ENCODE results near the gene NCOA3.

The NCOA3 gene

GRCh38 chr20:47479506-47479905 lies 22.2 kb upstream of the NCOA3 start:
- TF ChIP-seq ZBTB7A (IDR thresholded peaks at IDR 0.05; ENCODE audit: low read depth) (no peak), TEAD4 (IDR thresholded peaks at IDR 0.05) (no peak), CEBPB (IDR thresholded peaks at IDR 0.05) (no peak), EP300 (IDR thresholded peaks at IDR 0.05; ENCODE audit: borderline replicate concordance) (no peak), TAF1 (IDR thresholded peaks at IDR 0.05; ENCODE audit: low read depth) (no peak), EGR1 (IDR thresholded peaks at IDR 0.05) (no peak), CREB1 (IDR thresholded peaks at IDR 0.05; ENCODE audit: low read depth) (no peak)
- TF ChIP-seq, protein P1, sequence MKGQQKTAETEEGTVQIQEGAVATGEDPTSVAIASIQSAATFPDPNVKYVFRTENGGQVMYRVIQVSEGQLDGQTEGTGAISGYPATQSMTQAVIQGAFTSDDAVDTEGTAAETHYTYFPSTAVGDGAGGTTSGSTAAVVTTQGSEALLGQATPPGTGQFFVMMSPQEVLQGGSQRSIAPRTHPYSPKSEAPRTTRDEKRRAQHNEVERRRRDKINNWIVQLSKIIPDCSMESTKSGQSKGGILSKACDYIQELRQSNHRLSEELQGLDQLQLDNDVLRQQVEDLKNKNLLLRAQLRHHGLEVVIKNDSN (IDR thresholded peaks at IDR 0.05): no peak
- TF ChIP-seq, protein P2, sequence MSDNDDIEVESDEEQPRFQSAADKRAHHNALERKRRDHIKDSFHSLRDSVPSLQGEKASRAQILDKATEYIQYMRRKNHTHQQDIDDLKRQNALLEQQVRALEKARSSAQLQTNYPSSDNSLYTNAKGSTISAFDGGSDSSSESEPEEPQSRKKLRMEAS (IDR thresholded peaks at IDR 0.05): no peak

DNA sequence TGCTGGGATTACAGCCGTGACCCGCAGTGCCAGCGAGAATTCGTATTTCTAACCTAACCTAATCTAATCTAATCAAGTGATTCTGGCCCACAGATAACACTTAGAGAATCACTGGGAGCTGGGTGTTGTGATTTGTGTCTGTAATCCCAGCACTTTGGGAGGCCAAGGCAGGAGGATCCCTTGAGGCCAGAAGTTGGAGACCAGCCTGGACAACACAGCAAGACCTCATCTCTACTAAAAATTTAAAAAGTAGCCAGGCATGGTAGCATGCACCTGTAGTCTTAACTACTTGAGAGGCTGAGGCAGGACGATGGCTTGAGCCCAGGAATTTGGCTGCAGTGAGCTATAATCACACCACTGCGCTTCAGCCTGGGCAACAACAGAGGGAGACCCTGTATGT lies 21.4 kb upstream of the NCOA3 start:
- TF ChIP-seq YY1 (IDR thresholded peaks at IDR 0.05; ENCODE audit: low read depth): no peak
- no peak for TF ChIP-seq NFIC (IDR thresholded peaks at IDR 0.05)
- no peak for TF ChIP-seq CEBPB (IDR thresholded peaks at IDR 0.05)
- TF ChIP-seq ZBTB7A (IDR thresholded peaks at IDR 0.05; ENCODE audit: low read depth): no peak
- TF ChIP-seq EGR1 (IDR thresholded peaks at IDR 0.05): no peak
- TF ChIP-seq TAF1 (IDR thresholded peaks at IDR 0.05; ENCODE audit: low read depth): no peak
- TF ChIP-seq REST (IDR thresholded peaks at IDR 0.05; ENCODE audit: low read depth): no peak
- TF ChIP-seq TEAD4 (IDR thresholded peaks at IDR 0.05): no peak
- TF ChIP-seq FOXM1 (IDR thresholded peaks at IDR 0.05; ENCODE audit: borderline replicate concordance, low read depth): no peak
- TF ChIP-seq EP300 (IDR thresholded peaks at IDR 0.05; ENCODE audit: borderline replicate concordance): no peak
- TF ChIP-seq, protein P1 (IDR thresholded peaks at IDR 0.05): no peak

GRCh38 chr20:47480705-47481104 lies 21.0 kb upstream of the NCOA3 start:
- no peak for TF ChIP-seq EGR1 (IDR thresholded peaks at IDR 0.05)
- TF ChIP-seq TCF12 (IDR thresholded peaks at IDR 0.05; ENCODE audit: low read depth): no peak
- TF ChIP-seq EP300 (IDR thresholded peaks at IDR 0.05; ENCODE audit: borderline replicate concordance): no peak
- TF ChIP-seq YY1 (IDR thresholded peaks at IDR 0.05; ENCODE audit: low read depth): no peak
- no peak for TF ChIP-seq TAF1 (IDR thresholded peaks at IDR 0.05; ENCODE audit: low read depth)
- TF ChIP-seq CEBPB (IDR thresholded peaks at IDR 0.05): no peak

- TF ChIP-seq TCF12 (IDR thresholded peaks at IDR 0.05; ENCODE audit: low read depth) (no peak), REST (IDR thresholded peaks at IDR 0.05; ENCODE audit: low read depth) (no peak), ZBTB7A (IDR thresholded peaks at IDR 0.05; ENCODE audit: low read depth) (no peak), NFIC (IDR thresholded peaks at IDR 0.05) (no peak), CEBPB (IDR thresholded peaks at IDR 0.05) (no peak)
- TF ChIP-seq, protein P1 (IDR thresholded peaks at IDR 0.05): no peak
Measured at GRCh38 chr20:47481330-47482216, 20.1 kb upstream of the NCOA3 start.

GRCh38 chr20:47482705-47483104 lies 19.0 kb upstream of the NCOA3 start:
- TF ChIP-seq RAD21 (IDR thresholded peaks at IDR 0.05; ENCODE audit: low read depth) (no peak), CREB1 (IDR thresholded peaks at IDR 0.05; ENCODE audit: low read depth) (no peak), FOXM1 (IDR thresholded peaks at IDR 0.05; ENCODE audit: borderline replicate concordance, low read depth) (no peak), EP300 (IDR thresholded peaks at IDR 0.05; ENCODE audit: borderline replicate concordance) (no peak), TCF12 (IDR thresholded peaks at IDR 0.05; ENCODE audit: low read depth) (no peak), TAF1 (IDR thresholded peaks at IDR 0.05; ENCODE audit: low read depth) (no peak), EGR1 (IDR thresholded peaks at IDR 0.05) (no peak), NFIC (IDR thresholded peaks at IDR 0.05) (no peak), CEBPB (IDR thresholded peaks at IDR 0.05) (no peak)
- TF ChIP-seq, protein P2 (IDR thresholded peaks at IDR 0.05): no peak
- TF ChIP-seq, protein P1 (IDR thresholded peaks at IDR 0.05): no peak

All from Ishikawa (cell line).